GM12801 (cell line): ENCODE results near the gene GRK3.

ENCODE experiments used
- CTCF ChIP-seq: IDR thresholded peaks from one replicate; pipeline ENCODE4 v1.5.1; 2011; ENCODE audit warnings: control low read depth; ENCODE audit not compliant: insufficient read length; ENCODE audit errors: extremely low read depth

Gene GRK3

GRCh38 chr22:25623310-25623734, 58.8 kb downstream of the GRK3 start:
- no peak for TF ChIP-seq CTCF

- TF ChIP-seq CTCF: no peak
Observed at GRCh38 chr22:25623851-25624250, 59.4 kb downstream of the GRK3 start.

- no peak for TF ChIP-seq CTCF
Observed at GRCh38 chr22:25624476-25624875, 60.0 kb downstream of the GRK3 start.

GRCh38 chr22:25626624-25626990, 62.1 kb downstream of the GRK3 start:
- no peak for TF ChIP-seq CTCF

- TF ChIP-seq CTCF: no peak
Observed at GRCh38 chr22:25627271-25627852, 62.9 kb downstream of the GRK3 start.

GRCh38 chr22:25628494-25628893, 64.0 kb downstream of the GRK3 start:
- TF ChIP-seq CTCF: no peak

- TF ChIP-seq CTCF: no peak
Observed at GRCh38 chr22:25629613-25630012, 65.1 kb downstream of the GRK3 start.
